Measurements from ENCODE around the gene CHD1L.
"Not testable (repeated sequence)": the region's sequence is repeated elsewhere in the genome, so short reads cannot be mapped to it uniquely, and the experiment has no call there.

The CHD1L gene

GRCh38 chr1:147267711-147268110, 25.2 kb downstream of the CHD1L start:
- DNase-seq (ENCODE audit: low spot score) = no peak

GRCh38 chr1:147270721-147271120, 28.2 kb downstream of the CHD1L start:
- no peak for DNase-seq (ENCODE audit: low spot score)

GRCh38 chr1:147272042-147272441, 29.6 kb downstream of the CHD1L start:
- DNase-seq (ENCODE audit: low spot score) = no peak

- peak; percentile 47 for DNase-seq (ENCODE audit: low spot score)
Observed at GRCh38 chr1:147273409-147274336, 31.2 kb downstream of the CHD1L start.

GRCh38 chr1:147281950-147282349, 39.5 kb downstream of the CHD1L start:
- DNase-seq (ENCODE audit: low spot score) = no peak

- DNase-seq (ENCODE audit: low spot score) = no peak
Observed at GRCh38 chr1:147283011-147283410, 40.5 kb downstream of the CHD1L start.

GRCh38 chr1:147287133-147287865, 44.8 kb downstream of the CHD1L start:
- no peak for DNase-seq (ENCODE audit: low spot score)

GRCh38 chr1:147292012-147292411, 49.5 kb downstream of the CHD1L start:
- DNase-seq (ENCODE audit: low spot score) = no peak

- DNase-seq (ENCODE audit: low spot score) = no peak
Observed at GRCh38 chr1:147292631-147293251, 50.3 kb downstream of the CHD1L start.

- no peak for DNase-seq (ENCODE audit: low spot score)
Observed at GRCh38 chr1:147297438-147297837, 55.0 kb downstream of the CHD1L start.

- not testable (repeated sequence) for DNase-seq (ENCODE audit: low spot score)
Observed at GRCh38 chr1:147305803-147306202, 63.3 kb downstream of the CHD1L start.

- no peak for DNase-seq (ENCODE audit: low spot score)
Observed at GRCh38 chr1:147316968-147317367, 74.5 kb downstream of the CHD1L start.

GRCh38 chr1:147326933-147327687, 84.6 kb downstream of the CHD1L start:
- not testable (repeated sequence) for DNase-seq (ENCODE audit: low spot score)

GRCh38 chr1:147334292-147334691, 91.8 kb downstream of the CHD1L start:
- no peak for DNase-seq (ENCODE audit: low spot score)

- DNase-seq (ENCODE audit: low spot score) = no peak
Observed at GRCh38 chr1:147336291-147336690, 93.8 kb downstream of the CHD1L start.

GRCh38 chr1:147337040-147337630, 94.7 kb downstream of the CHD1L start:
- no peak for DNase-seq (ENCODE audit: low spot score)

- no peak for DNase-seq (ENCODE audit: low spot score)
Observed at GRCh38 chr1:147338571-147338970, 96.1 kb downstream of the CHD1L start.

- DNase-seq (ENCODE audit: low spot score) = no peak
Observed at GRCh38 chr1:147341246-147341645, 98.8 kb downstream of the CHD1L start.

Data from CD4-positive, alpha-beta T cell treated with Interleukin-2 at 100 ng/mL for 4 hours (primary cell).